Measurements from ENCODE around the gene CHRNB1. TPM values are rescaled to one million over a fixed set of nuclear protein-coding genes. Genes with fewer than 3 reads are reported as not detected.
A peak's percentile ranks its signal among the peaks of the same experiment; 100 is the strongest.

Gene CHRNB1
- total RNA-seq, 1 donor from 2014 or later: 10.0 TPM

- peak; percentile 94 for DNase-seq (ENCODE audit: low spot score)
Observed at GRCh38 chr17:7483255-7484066, 38.6 kb downstream of the CHRNB1 start.

- DNase-seq (ENCODE audit: low spot score): peak; percentile 98
Observed at GRCh38 chr17:7484067-7484918, 39.4 kb downstream of the CHRNB1 start, which contains the start of gene POLR2A. TSS of gene POLR2A (plus strand) at chr17:7484366.

GRCh38 chr17:7484919-7485377 is 40.1 kb downstream of the CHRNB1 start:
- no peak for DNase-seq (ENCODE audit: low spot score)

- DNase-seq (ENCODE audit: low spot score): no peak
Observed at GRCh38 chr17:7486181-7486580, 41.3 kb downstream of the CHRNB1 start.

- no peak for DNase-seq (ENCODE audit: low spot score)
Observed at GRCh38 chr17:7490144-7490543, 45.3 kb downstream of the CHRNB1 start.

- DNase-seq (ENCODE audit: low spot score): no peak
Observed at GRCh38 chr17:7491583-7491982, 46.7 kb downstream of the CHRNB1 start.

GRCh38 chr17:7493941-7494340 is 49.1 kb downstream of the CHRNB1 start:
- DNase-seq (ENCODE audit: low spot score): no peak

- no peak for DNase-seq (ENCODE audit: low spot score)
Observed at GRCh38 chr17:7495906-7496434, 51.1 kb downstream of the CHRNB1 start.

GRCh38 chr17:7496470-7497183 is 51.8 kb downstream of the CHRNB1 start:
- DNase-seq (ENCODE audit: low spot score): no peak

GRCh38 chr17:7497228-7497627 is 52.4 kb downstream of the CHRNB1 start:
- no peak for DNase-seq (ENCODE audit: low spot score)

GRCh38 chr17:7497636-7498035 is 52.8 kb downstream of the CHRNB1 start:
- no peak for DNase-seq (ENCODE audit: low spot score)

- DNase-seq (ENCODE audit: low spot score): no peak
Observed at GRCh38 chr17:7499161-7499560, 54.3 kb downstream of the CHRNB1 start.

- no peak for DNase-seq (ENCODE audit: low spot score)
Observed at GRCh38 chr17:7501729-7502128, 56.9 kb downstream of the CHRNB1 start.

- no peak for DNase-seq (ENCODE audit: low spot score)
Observed at GRCh38 chr17:7502171-7502847, 57.4 kb downstream of the CHRNB1 start.

- DNase-seq (ENCODE audit: low spot score): no peak
Observed at GRCh38 chr17:7502987-7503386, 58.1 kb downstream of the CHRNB1 start.

- DNase-seq (ENCODE audit: low spot score): no peak
Observed at GRCh38 chr17:7503521-7503920, 58.7 kb downstream of the CHRNB1 start.

Other genes starting within 250 kb of the CHRNB1 start
- 36.5 TPM for gene DLG4, start 225.2 kb upstream of the CHRNB1 start, total RNA-seq
- gene ACADVL, start 225.1 kb upstream of the CHRNB1 start, total RNA-seq: 914 TPM
- gene DVL2, start 210.5 kb upstream of the CHRNB1 start, total RNA-seq: 60.9 TPM
- gene PHF23, start 205.6 kb upstream of the CHRNB1 start, total RNA-seq: 32.3 TPM
- gene GABARAP, start 202.6 kb upstream of the CHRNB1 start, total RNA-seq: 587 TPM
- gene CTDNEP1, start 193.3 kb upstream of the CHRNB1 start, total RNA-seq: 107 TPM
- 47.9 TPM for gene ELP5, start 192.8 kb upstream of the CHRNB1 start, total RNA-seq
- gene CLDN7, start 182.6 kb upstream of the CHRNB1 start, total RNA-seq: 248 TPM
- 7.6 TPM for gene SLC2A4, start 163.3 kb upstream of the CHRNB1 start, total RNA-seq
- gene YBX2, start 150.4 kb upstream of the CHRNB1 start, total RNA-seq: 1.4 TPM
- 233 TPM for gene EIF5A, start 137.4 kb upstream of the CHRNB1 start, total RNA-seq
- gene GPS2, start 129.7 kb upstream of the CHRNB1 start, total RNA-seq: 71.8 TPM
- 50.3 TPM for gene NEURL4, start 115.7 kb upstream of the CHRNB1 start, total RNA-seq
- gene ACAP1, start 108.5 kb upstream of the CHRNB1 start, total RNA-seq: 24.2 TPM
- 15.3 TPM for gene KCTD11, start 92.9 kb upstream of the CHRNB1 start, total RNA-seq
- gene TMEM95, start 89.9 kb upstream of the CHRNB1 start, total RNA-seq: not detected
- 11.7 TPM for gene TNK1, start 64.0 kb upstream of the CHRNB1 start, total RNA-seq
- gene PLSCR3, start 50.5 kb upstream of the CHRNB1 start, total RNA-seq: 39.7 TPM
- 67.5 TPM for gene TMEM256, start 41.0 kb upstream of the CHRNB1 start, total RNA-seq
- gene NLGN2, start 37.2 kb upstream of the CHRNB1 start, total RNA-seq: 35.2 TPM
- not detected for gene SPEM1, start 24.7 kb upstream of the CHRNB1 start, total RNA-seq
- not detected for gene SPEM2, start 19.4 kb upstream of the CHRNB1 start, total RNA-seq
- not detected for gene SPEM3, start 16.2 kb upstream of the CHRNB1 start, total RNA-seq
- 14.3 TPM for gene TMEM102, start 9.6 kb upstream of the CHRNB1 start, total RNA-seq
- gene FGF11, start 5.5 kb upstream of the CHRNB1 start, total RNA-seq: 2.7 TPM
- gene ZBTB4, start 34.6 kb downstream of the CHRNB1 start, total RNA-seq: 82.8 TPM
- not detected for gene SLC35G6, start 36.4 kb downstream of the CHRNB1 start, total RNA-seq
- gene POLR2A, start 39.3 kb downstream of the CHRNB1 start, total RNA-seq: 133 TPM
- gene TNFSF12, start 104.0 kb downstream of the CHRNB1 start, total RNA-seq: 81.5 TPM
- 120 TPM for gene TNFSF13, start 113.7 kb downstream of the CHRNB1 start, total RNA-seq
- gene SENP3, start 116.9 kb downstream of the CHRNB1 start, total RNA-seq: 46.6 TPM
- gene CD68, start 134.6 kb downstream of the CHRNB1 start, total RNA-seq: 75.3 TPM
- 76.4 TPM for gene MPDU1, start 138.8 kb downstream of the CHRNB1 start, total RNA-seq
- 3.1 TPM for gene SOX15, start 145.0 kb downstream of the CHRNB1 start, total RNA-seq
- 39.3 TPM for gene FXR2, start 169.8 kb downstream of the CHRNB1 start, total RNA-seq
- gene SAT2, start 182.8 kb downstream of the CHRNB1 start, total RNA-seq: 120 TPM
- 0.89 TPM for gene SHBG, start 185.1 kb downstream of the CHRNB1 start, total RNA-seq
- gene ATP1B2, start 205.9 kb downstream of the CHRNB1 start, total RNA-seq: 7.7 TPM
- gene TP53, start 242.4 kb downstream of the CHRNB1 start, total RNA-seq: 48.7 TPM
- gene WRAP53, start 243.4 kb downstream of the CHRNB1 start, total RNA-seq: 9.0 TPM

Data from mucosa of gallbladder (tissue), 1 donor.